ENCODE results near the gene NECAB2. TPM values are rescaled to one million over a fixed set of nuclear protein-coding genes. Genes with fewer than 3 reads are reported as not detected.

The NECAB2 gene
- total and polyA plus RNA-seq, 2 of the 8 experiments (the other 6 are each of a cell fraction or from before 2014, with no cell fraction given), result 3.6 to 4.2 TPM

- Histone ChIP-seq H3K23ac (ENCODE audit: insufficient read length) (no peak overlapping the region), H2AFZ (ENCODE audit: low read length) (no peak overlapping the region), H3K9ac (replicated peaks in 1 of 4; ENCODE audit: extremely low read depth in 1 of 4, low read depth in 3 of 4, low read length in 3 of 4) (no peak overlapping the region), H4K5ac (ENCODE audit: insufficient read length, low read depth, low read length) (no peak overlapping the region), H3K27ac (ENCODE audit: low read depth, low read length) (no peak overlapping the region), H3K56ac (replicated peaks; ENCODE audit: insufficient read length, low read depth, low read length) (no peak overlapping the region), H3K79me2 (ENCODE audit: control insufficient read depth in 1 of 2, insufficient read depth in 2 of 2, low read length in 2 of 2) (no peaks in the 10 kb centered on the region), H4K8ac (ENCODE audit: extremely low read depth, insufficient read depth, low read length) (peak overlapping the region; percentile 35; the same call in 1 of the 2 replicates), H2AK5ac (ENCODE audit: low read depth, low read length) (no peak overlapping the region), H3K4ac (replicated peaks; ENCODE audit: insufficient read length, low read depth, low read length) (no peak overlapping the region), H2BK120ac (replicated peaks; ENCODE audit: low read depth, low read length) (no peak overlapping the region), H3K27me3 (replicated peaks in 1 of 4; ENCODE audit: control insufficient read depth in 3 of 4, extremely low read depth in 1 of 4, insufficient read depth in 3 of 4, low read length in 3 of 4) (no peaks in the 10 kb centered on the region), H3K79me1 (ENCODE audit: low read depth, low read length) (no peaks in the 10 kb centered on the region), H3K23me2 (ENCODE audit: low read depth, low read length) (no peaks in the 10 kb centered on the region), H3K4me2 (ENCODE audit: insufficient read depth in 1 of 2, low read depth in 2 of 2, low read length in 2 of 2) (no peak overlapping the region), H2BK5ac (ENCODE audit: low read depth, low read length) (no peak overlapping the region), H3K18ac (ENCODE audit: extremely low read depth, low read length) (no peak overlapping the region), H4K91ac (replicated peaks; ENCODE audit: insufficient read length, low read length) (no peak overlapping the region), H3K36me3 (ENCODE audit: control insufficient read depth in 2 of 4, insufficient read depth in 4 of 4, low read length in 3 of 4) (no peaks in the 10 kb centered on the region), H3K4me1 (replicated peaks in 1 of 4; ENCODE audit: control insufficient read depth in 3 of 4, insufficient read depth in 4 of 4, low read length in 3 of 4) (peaks cover 2 to 7% (median 4%) of the 10 kb centered on the region in 4 experiments; a peak in 6 of 7 replicates), H2BK12ac (ENCODE audit: low read depth, low read length) (no peak overlapping the region), H3K9me3 (ENCODE audit: insufficient read depth in 2 of 2, low read depth in 1 of 2, low read length in 1 of 2) (no peaks in the 10 kb centered on the region), H4K20me1 (replicated peaks in 1 of 2; ENCODE audit: control insufficient read depth in 1 of 2, insufficient read depth in 2 of 2, low read length in 2 of 2) (no peaks in the 10 kb centered on the region), H3K4me3 (ENCODE audit: extremely low read depth in 1 of 4, insufficient read depth in 2 of 4, low read depth in 3 of 4, low read length in 4 of 4) (no peak overlapping the region), H3K14ac (ENCODE audit: insufficient read length) (no peak overlapping the region), H2BK20ac (ENCODE audit: low read length) (no peak overlapping the region), H2BK15ac (ENCODE audit: low read length) (no peak overlapping the region)
- 87% methylated on average over 21 of the region's 21 CpGs; no CpG with 5 or more reads in 1 of the 2 experiments for WGBS, 2 experiments (ENCODE audit: extremely low coverage in 1 of 2, insufficient coverage in 1 of 2, insufficient read length in 1 of 2, insufficient replicate concordance in 2 of 2, low coverage in 1 of 2, low lambda C conversion rate in 2 of 2, missing lambda C conversion rate in 1 of 2)
- CTCF ChIA-PET (ENCODE audit: partially characterized antibody), result interaction anchor here (0.7 to 16.0 kb wide), 12 partner anchors 12 to 525 kb away, joined by 3 to 366 read pairs (median 6); partner anchors contain the start of gene SLC38A8
- TF ChIP-seq SRF (IDR thresholded peaks at IDR 0.05; ENCODE audit: low read depth, low read length), result no peak
- 0 out of 4 replicates have a peak, but pooled peaks of 1 of the 2 experiments have one; percentile 7 for TF ChIP-seq RAD21 (IDR thresholded peaks at IDR 0.05 in 1 of 2, conservative IDR thresholded peaks at IDR 0.05 in 1 of 2; ENCODE audit: low read depth in 2 of 2, low read length in 2 of 2)
- no peak for TF ChIP-seq CEBPB (IDR thresholded peaks at IDR 0.05; ENCODE audit: low read depth, low read length)
- TF ChIP-seq POLR2A (IDR thresholded peaks at IDR 0.05; ENCODE audit: control extremely low read depth in 1 of 2, low read depth in 2 of 2, low read length in 2 of 2), result no peak
- TF ChIP-seq NANOG (IDR thresholded peaks at IDR 0.05; ENCODE audit: insufficient read depth, low read depth, low read length, poor library complexity, severe bottlenecking), result no peak
- TF ChIP-seq TAF7 (optimal IDR thresholded peaks at IDR 0.05; ENCODE audit: borderline replicate concordance, low read depth, low read length), result no peak
- TF ChIP-seq TCF12 (IDR thresholded peaks at IDR 0.05; ENCODE audit: low read depth, low read length), result no peak
- DNase-seq (ENCODE audit: low read depth in 1 of 2, low spot score in 2 of 2) (no peak), FAIRE-seq (no peak)
- POLR2A ChIA-PET (ENCODE audit: partially characterized antibody), result no interaction called here
Observed at GRCh38 chr16:83958137-83958845, 9.8 kb upstream of the NECAB2 start.
